ENCODE measurements around the gene LYZL4. TPM values are rescaled to one million over a fixed set of nuclear protein-coding genes. Genes with fewer than 3 reads are reported as not detected.

Gene LYZL4
- total RNA-seq, 4 donors from 2014 or later, result not detected

DNA sequence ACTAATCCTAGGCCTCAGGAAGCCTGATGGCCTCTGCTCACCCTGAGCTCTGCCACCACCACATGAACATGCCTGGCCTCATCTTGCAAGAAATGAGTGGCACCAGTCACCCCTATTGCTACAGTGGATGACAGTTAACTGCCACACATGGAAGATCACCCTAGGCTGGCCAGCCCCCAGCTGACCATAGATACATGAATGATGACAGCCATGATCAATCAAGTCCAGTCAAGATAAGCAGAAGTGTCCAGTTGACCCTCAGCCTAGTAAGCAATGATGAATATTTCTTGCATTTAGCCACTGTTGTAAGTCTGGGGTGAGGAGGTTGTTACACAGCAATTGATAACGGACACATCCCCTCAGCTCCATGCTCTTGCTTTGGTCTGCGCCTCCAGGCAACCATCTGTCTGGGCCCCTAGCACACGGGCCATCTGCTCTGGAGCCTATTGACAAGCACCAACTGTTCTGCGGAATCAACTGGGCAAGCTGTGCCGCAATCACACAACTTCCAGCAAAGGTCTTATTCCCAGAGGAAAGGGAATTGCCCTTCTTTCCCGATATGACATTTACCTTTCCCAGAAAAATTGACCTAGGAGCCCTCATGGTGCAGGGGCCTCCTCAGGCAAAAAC lies 2.2 kb upstream of the LYZL4 start:
- in situ Hi-C loops (cut with MboI; ENCODE audit: low sequenced_read_pairs in 4 of 4), result no loop called here
- no peaks in the 10 kb centered on the region for H3K27me3 ChIP-seq

GRCh38 chr3:42411429-42411828 lies 1.0 kb upstream of the LYZL4 start:
- no peak for ATAC-seq
- Histone ChIP-seq H3K27me3 (no peaks in the 10 kb centered on the region), H3K4me3 (no peak overlapping the region), H3K4me1 (no peaks in the 10 kb centered on the region), H3K9me3 (no peaks in the 10 kb centered on the region), H3K27ac (no peak overlapping the region), H3K36me3 (no peaks in the 10 kb centered on the region)
- in situ Hi-C loops (cut with MboI; ENCODE audit: low sequenced_read_pairs in 4 of 4) (no loop called here), intact Hi-C loops (cut with DNase I; ENCODE audit: low total_unique reads) (no loop called here)
- TF ChIP-seq POLR2A (IDR thresholded peaks at IDR 0.05), result no peak
- TF ChIP-seq, protein P1, sequence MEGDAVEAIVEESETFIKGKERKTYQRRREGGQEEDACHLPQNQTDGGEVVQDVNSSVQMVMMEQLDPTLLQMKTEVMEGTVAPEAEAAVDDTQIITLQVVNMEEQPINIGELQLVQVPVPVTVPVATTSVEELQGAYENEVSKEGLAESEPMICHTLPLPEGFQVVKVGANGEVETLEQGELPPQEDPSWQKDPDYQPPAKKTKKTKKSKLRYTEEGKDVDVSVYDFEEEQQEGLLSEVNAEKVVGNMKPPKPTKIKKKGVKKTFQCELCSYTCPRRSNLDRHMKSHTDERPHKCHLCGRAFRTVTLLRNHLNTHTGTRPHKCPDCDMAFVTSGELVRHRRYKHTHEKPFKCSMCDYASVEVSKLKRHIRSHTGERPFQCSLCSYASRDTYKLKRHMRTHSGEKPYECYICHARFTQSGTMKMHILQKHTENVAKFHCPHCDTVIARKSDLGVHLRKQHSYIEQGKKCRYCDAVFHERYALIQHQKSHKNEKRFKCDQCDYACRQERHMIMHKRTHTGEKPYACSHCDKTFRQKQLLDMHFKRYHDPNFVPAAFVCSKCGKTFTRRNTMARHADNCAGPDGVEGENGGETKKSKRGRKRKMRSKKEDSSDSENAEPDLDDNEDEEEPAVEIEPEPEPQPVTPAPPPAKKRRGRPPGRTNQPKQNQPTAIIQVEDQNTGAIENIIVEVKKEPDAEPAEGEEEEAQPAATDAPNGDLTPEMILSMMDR (IDR thresholded peaks at IDR 0.05 in 4 of 5, conservative IDR thresholded peaks at IDR 0.05 in 1 of 5), result no peak
- DNase-seq, result no peak

More for the DNA sequence above, 2.2 kb upstream of the LYZL4 start:
- Histone ChIP-seq H3K4me3 (no peak overlapping the region), H3K27ac (no peak overlapping the region), H3K4me1 (no peaks in the 10 kb centered on the region), H3K9me3 (no peaks in the 10 kb centered on the region), H3K36me3 (no peaks in the 10 kb centered on the region)
- ATAC-seq (no peak), DNase-seq (no peak)
- intact Hi-C loops (cut with DNase I; ENCODE audit: low total_unique reads), result no loop called here
- TF ChIP-seq POLR2A (IDR thresholded peaks at IDR 0.05), result no peak
- TF ChIP-seq, protein P1 (IDR thresholded peaks at IDR 0.05 in 4 of 5, conservative IDR thresholded peaks at IDR 0.05 in 1 of 5), result no peak

- Histone ChIP-seq H3K27ac (no peak overlapping the region), H3K27me3 (no peaks in the 10 kb centered on the region), H3K36me3 (no peaks in the 10 kb centered on the region), H3K4me3 (no peak overlapping the region), H3K9me3 (no peaks in the 10 kb centered on the region), H3K4me1 (no peaks in the 10 kb centered on the region)
- intact Hi-C loops (cut with DNase I; ENCODE audit: low total_unique reads) (no loop called here), in situ Hi-C loops (cut with MboI; ENCODE audit: low sequenced_read_pairs in 4 of 4) (no loop called here)
- DNase-seq, result no peak
- no peak for ATAC-seq
- no peak for TF ChIP-seq POLR2A (IDR thresholded peaks at IDR 0.05)
- TF ChIP-seq, protein P1 (IDR thresholded peaks at IDR 0.05 in 4 of 5, conservative IDR thresholded peaks at IDR 0.05 in 1 of 5), result no peak
Observed at GRCh38 chr3:42408156-42408555, 2.3 kb downstream of the LYZL4 start.

DNA sequence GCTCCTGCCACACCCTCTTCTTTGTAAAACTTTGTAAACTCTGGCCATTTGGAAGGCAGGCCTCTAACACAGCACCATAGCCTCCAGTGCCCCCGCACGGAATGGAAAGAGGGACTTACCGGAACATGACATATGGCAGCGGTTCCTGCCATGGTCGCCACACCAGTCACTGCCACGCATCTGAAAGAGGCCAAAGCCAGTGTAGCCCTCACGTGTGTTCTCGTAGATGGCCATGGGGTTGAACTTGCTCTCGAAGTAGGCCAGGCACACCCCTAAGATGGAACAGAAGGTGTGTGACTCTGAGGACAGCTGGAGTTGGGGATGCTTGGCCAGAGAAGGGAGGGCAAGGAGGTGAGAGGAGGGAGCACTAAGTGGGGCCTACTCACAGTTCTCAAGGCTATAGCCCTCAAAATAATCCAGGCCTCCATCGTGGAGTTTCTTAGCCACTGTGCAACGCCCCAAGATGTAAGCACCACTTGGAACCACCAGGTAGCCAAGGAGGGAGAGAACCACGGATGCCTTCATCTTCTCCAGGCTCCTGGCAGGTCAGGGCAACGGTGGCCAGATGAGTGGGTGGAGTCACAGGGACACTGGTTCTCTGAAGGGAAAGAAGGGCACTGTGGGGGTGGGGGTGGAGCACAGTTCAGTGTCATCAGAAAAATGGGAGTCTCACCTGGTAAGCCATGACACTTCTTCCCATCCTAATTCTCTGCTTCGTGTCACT lies 3.5 kb downstream of the LYZL4 start:
- in situ Hi-C loops (cut with MboI; ENCODE audit: low sequenced_read_pairs in 4 of 4) (no loop called here), intact Hi-C loops (cut with DNase I; ENCODE audit: low total_unique reads) (no loop called here)
- no peak for ATAC-seq
- DNase-seq, result no peak
- no peaks in the 10 kb centered on the region for H3K4me1 ChIP-seq
- no peak overlapping the region for H3K4me3 ChIP-seq
- H3K27me3 ChIP-seq, result no peaks in the 10 kb centered on the region
- no peak overlapping the region for H3K27ac ChIP-seq
- no peaks in the 10 kb centered on the region for H3K9me3 ChIP-seq
- H3K36me3 ChIP-seq, result no peaks in the 10 kb centered on the region
- TF ChIP-seq, protein P1 (IDR thresholded peaks at IDR 0.05 in 4 of 5, conservative IDR thresholded peaks at IDR 0.05 in 1 of 5), result no peak
- no peak for TF ChIP-seq POLR2A (IDR thresholded peaks at IDR 0.05)

Measured in gastrocnemius medialis (tissue), 4 donors.